ENCODE measurements around the gene DCTN3. TPM values are rescaled to one million over a fixed set of nuclear protein-coding genes. Genes with fewer than 3 reads are reported as not detected.
"Not testable (repeated sequence)": the region's sequence is repeated elsewhere in the genome, so short reads cannot be mapped to it uniquely, and the experiment has no call there.

DCTN3 gene
- polyA plus RNA-seq, 1 donor = 71.7 TPM

GRCh38 chr9:34646211-34647083 lies 26.2 kb upstream of the DCTN3 start, which contains the start of gene GALT:
Gene GALT (plus strand): TSS chr9:34646675. CDS start chr9:34646705, 30 bp downstream.
- DNase-seq = peak; percentile 84

GRCh38 chr9:34644766-34645314 lies 24.5 kb upstream of the DCTN3 start:
- DNase-seq = no peak

- no peak for DNase-seq
Observed at GRCh38 chr9:34642679-34643078, 22.4 kb upstream of the DCTN3 start.

- not testable (repeated sequence) for DNase-seq
Observed at GRCh38 chr9:34639322-34639721, 19.0 kb upstream of the DCTN3 start.

GRCh38 chr9:34638138-34638445 lies 17.8 kb upstream of the DCTN3 start:
- no peak for DNase-seq

GRCh38 chr9:34637356-34638137 lies 17.3 kb upstream of the DCTN3 start, which contains the start of gene SIGMAR1:
Gene SIGMAR1 (minus strand): TSS chr9:34637787. CDS start chr9:34637697, 90 bp downstream.
- DNase-seq = peak; percentile 90

GRCh38 chr9:34636791-34637355 lies 16.6 kb upstream of the DCTN3 start:
- DNase-seq = no peak

GRCh38 chr9:34635556-34635955 lies 15.3 kb upstream of the DCTN3 start:
- no peak for DNase-seq

GRCh38 chr9:34634551-34635248 lies 14.4 kb upstream of the DCTN3 start:
- DNase-seq = no peak

GRCh38 chr9:34633851-34634550 lies 13.7 kb upstream of the DCTN3 start:
- DNase-seq = peak; percentile 64

- DNase-seq = no peak
Observed at GRCh38 chr9:34633166-34633565, 12.9 kb upstream of the DCTN3 start.

GRCh38 chr9:34630402-34631154 lies 10.3 kb upstream of the DCTN3 start:
- no peak for DNase-seq

GRCh38 chr9:34629491-34629808 lies 9.2 kb upstream of the DCTN3 start:
- DNase-seq = no peak

GRCh38 chr9:34628656-34629490 lies 8.6 kb upstream of the DCTN3 start, which contains the start of gene ARID3C:
Gene ARID3C (minus strand): TSS chr9:34629066. CDS start chr9:34628014, 1,052 bp downstream.
- DNase-seq = no peak

- no peak for DNase-seq
Observed at GRCh38 chr9:34627716-34628655, 7.7 kb upstream of the DCTN3 start.

GRCh38 chr9:34625186-34625486 lies 4.8 kb upstream of the DCTN3 start:
- DNase-seq = no peak

GRCh38 chr9:34624475-34625185 lies 4.3 kb upstream of the DCTN3 start:
- DNase-seq = no peak

Data from hindlimb muscle (tissue), 1 donor.